22Rv1 (cell line): Measurements from ENCODE around the gene ARHGEF17.

Experiments used
- ZFX ChIP-seq: fragments of 450-650 bp; IDR thresholded peaks from 2 replicates; pipeline ENCODE4 v1.6.1; 2017; ENCODE audit warnings: antibody characterized with exemption, borderline replicate concordance
- TF ChIP-seq, protein P1 (sequence below): fragments of 450-650 bp; IDR thresholded peaks from 2 replicates; pipeline ENCODE4 v1.5.1; 2017; ENCODE audit warnings: mild to moderate bottlenecking

DNA sequence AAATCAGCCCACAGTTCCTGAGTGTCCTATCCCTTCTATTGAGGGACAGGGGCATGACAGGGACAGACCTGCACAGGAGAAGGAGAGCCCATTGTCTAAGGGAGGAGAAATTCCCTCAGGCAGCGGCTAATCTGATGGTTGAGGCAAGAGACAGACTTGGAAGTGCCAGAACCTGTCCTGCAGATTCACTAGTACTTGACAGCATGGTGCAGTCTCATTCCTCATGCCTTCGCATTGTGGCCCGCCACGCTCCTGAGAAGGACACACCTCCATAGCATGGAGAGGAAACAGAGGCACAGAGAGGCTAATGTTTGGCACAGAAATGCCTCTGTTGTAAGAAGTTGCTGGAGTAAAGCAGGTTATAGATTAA, 32.7 kb upstream of the ARHGEF17 start:
- TF ChIP-seq, protein P1, sequence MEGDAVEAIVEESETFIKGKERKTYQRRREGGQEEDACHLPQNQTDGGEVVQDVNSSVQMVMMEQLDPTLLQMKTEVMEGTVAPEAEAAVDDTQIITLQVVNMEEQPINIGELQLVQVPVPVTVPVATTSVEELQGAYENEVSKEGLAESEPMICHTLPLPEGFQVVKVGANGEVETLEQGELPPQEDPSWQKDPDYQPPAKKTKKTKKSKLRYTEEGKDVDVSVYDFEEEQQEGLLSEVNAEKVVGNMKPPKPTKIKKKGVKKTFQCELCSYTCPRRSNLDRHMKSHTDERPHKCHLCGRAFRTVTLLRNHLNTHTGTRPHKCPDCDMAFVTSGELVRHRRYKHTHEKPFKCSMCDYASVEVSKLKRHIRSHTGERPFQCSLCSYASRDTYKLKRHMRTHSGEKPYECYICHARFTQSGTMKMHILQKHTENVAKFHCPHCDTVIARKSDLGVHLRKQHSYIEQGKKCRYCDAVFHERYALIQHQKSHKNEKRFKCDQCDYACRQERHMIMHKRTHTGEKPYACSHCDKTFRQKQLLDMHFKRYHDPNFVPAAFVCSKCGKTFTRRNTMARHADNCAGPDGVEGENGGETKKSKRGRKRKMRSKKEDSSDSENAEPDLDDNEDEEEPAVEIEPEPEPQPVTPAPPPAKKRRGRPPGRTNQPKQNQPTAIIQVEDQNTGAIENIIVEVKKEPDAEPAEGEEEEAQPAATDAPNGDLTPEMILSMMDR, result no peak
- no peak for TF ChIP-seq ZFX
